DND-41 (cell line): Measurements from ENCODE around the gene EDIL3.

Experiments used
- ATAC-seq: fragments of 200-7000 bp; cut with Tn5 transposase; 3 replicates; pipeline ENCODE4 v1.9.1; 2021; ENCODE audit warnings: low read depth; ENCODE audit not compliant: insufficient read depth
- DNase-seq: peaks from one replicate; pipeline ENCODE4 v3.0.0-alpha.2; 2020
- H2AFZ ChIP-seq: 2 replicates; pipeline ENCODE4 v1.6.0; 2012; ENCODE audit warnings: low read depth, low read length
- H3K27ac ChIP-seq: 2 replicates; pipeline ENCODE4 v1.5.1; 2012; ENCODE audit warnings: low read length, inconsistent platforms
- H3K27me3 ChIP-seq: fragments of 200-600 bp; sonication (generic); 2 replicates; pipeline ENCODE4 v1.6.0; 2012; ENCODE audit warnings: low read length, mild to moderate bottlenecking, inconsistent platforms; ENCODE audit not compliant: insufficient read depth, poor library complexity
- H3K36me3 ChIP-seq: 2 replicates; pipeline ENCODE4 v1.5.1; 2012; ENCODE audit warnings: low read length, inconsistent platforms; ENCODE audit not compliant: insufficient read depth
- H3K4me1 ChIP-seq: 2 replicates; pipeline ENCODE4 v1.5.1; 2012; ENCODE audit warnings: mild to moderate bottlenecking, low read length; ENCODE audit not compliant: insufficient read depth
- H3K4me2 ChIP-seq: 2 replicates; pipeline ENCODE4 v1.6.0; 2012; ENCODE audit warnings: mild to moderate bottlenecking, moderate library complexity, low read length, inconsistent platforms; ENCODE audit not compliant: insufficient read depth
- H3K4me3 ChIP-seq, 2 experiments: fragments of 200-600 bp in 1 of 2; shearing (Covaris generic) in 1 of 2; 2 replicates each; pipeline ENCODE4 v1.5.1; 2012 to 2016; ENCODE audit warnings: inconsistent platforms in 2 of 2, low read length in 2 of 2, mild to moderate bottlenecking in 2 of 2, low read depth in 1 of 2, moderate library complexity in 1 of 2
- H3K79me2 ChIP-seq: 2 replicates; pipeline ENCODE4 v1.6.0; 2012; ENCODE audit warnings: low read length, inconsistent platforms; ENCODE audit not compliant: insufficient read depth
- H3K9ac ChIP-seq: 2 replicates; pipeline ENCODE4 v1.6.0; 2012; ENCODE audit warnings: low read depth, mild to moderate bottlenecking, inconsistent platforms, low read length, moderate library complexity
- H3K9me3 ChIP-seq: 2 replicates; pipeline ENCODE4 v1.5.1; 2012; ENCODE audit warnings: low read length, moderate library complexity, mild to moderate bottlenecking, inconsistent platforms; ENCODE audit not compliant: insufficient read depth, severe bottlenecking
- H4K20me1 ChIP-seq: 2 replicates; pipeline ENCODE4 v1.6.0; 2012; ENCODE audit warnings: low read length; ENCODE audit not compliant: insufficient read depth
- EZH2 ChIP-seq: IDR thresholded peaks from 3 replicates; pipeline ENCODE4 v1.6.1; 2012; ENCODE audit warnings: borderline replicate concordance, low read depth, mild to moderate bottlenecking, moderate library complexity, low read length, inconsistent platforms; ENCODE audit not compliant: severe bottlenecking
- TF ChIP-seq, protein P1 (sequence below): IDR thresholded peaks from 2 replicates; pipeline ENCODE4 v1.5.1; 2012; ENCODE audit warnings: borderline replicate concordance, low read length, moderate library complexity, mild to moderate bottlenecking; ENCODE audit not compliant: poor library complexity, severe bottlenecking; ENCODE audit errors: extremely low read depth

Gene EDIL3

DNA sequence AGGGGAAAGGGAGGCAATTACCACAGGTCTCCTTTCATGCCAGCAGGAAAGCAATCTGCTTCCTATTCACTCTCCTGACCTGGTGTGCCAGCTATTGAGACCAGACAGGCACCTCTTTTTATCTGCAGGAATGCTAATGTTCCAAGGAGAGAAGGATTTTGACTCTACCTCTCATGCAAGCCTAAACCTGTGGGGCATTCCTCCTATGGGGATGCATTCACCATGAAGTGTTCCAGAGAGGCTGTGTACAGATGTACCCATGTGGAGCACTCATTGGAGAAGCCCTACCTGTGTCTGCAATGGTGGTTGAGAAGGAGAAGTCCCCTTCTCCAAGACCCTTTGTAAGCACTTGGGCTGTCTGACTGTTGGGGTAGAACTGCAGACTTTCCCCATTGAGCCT, 45.4 kb upstream of the EDIL3 start:
- no peak for ATAC-seq
- H3K4me2 ChIP-seq: no peak overlapping the region
- TF ChIP-seq EZH2: no peak
- TF ChIP-seq, protein P1, sequence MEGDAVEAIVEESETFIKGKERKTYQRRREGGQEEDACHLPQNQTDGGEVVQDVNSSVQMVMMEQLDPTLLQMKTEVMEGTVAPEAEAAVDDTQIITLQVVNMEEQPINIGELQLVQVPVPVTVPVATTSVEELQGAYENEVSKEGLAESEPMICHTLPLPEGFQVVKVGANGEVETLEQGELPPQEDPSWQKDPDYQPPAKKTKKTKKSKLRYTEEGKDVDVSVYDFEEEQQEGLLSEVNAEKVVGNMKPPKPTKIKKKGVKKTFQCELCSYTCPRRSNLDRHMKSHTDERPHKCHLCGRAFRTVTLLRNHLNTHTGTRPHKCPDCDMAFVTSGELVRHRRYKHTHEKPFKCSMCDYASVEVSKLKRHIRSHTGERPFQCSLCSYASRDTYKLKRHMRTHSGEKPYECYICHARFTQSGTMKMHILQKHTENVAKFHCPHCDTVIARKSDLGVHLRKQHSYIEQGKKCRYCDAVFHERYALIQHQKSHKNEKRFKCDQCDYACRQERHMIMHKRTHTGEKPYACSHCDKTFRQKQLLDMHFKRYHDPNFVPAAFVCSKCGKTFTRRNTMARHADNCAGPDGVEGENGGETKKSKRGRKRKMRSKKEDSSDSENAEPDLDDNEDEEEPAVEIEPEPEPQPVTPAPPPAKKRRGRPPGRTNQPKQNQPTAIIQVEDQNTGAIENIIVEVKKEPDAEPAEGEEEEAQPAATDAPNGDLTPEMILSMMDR: no peak
- no peak overlapping the region for H2AFZ ChIP-seq
- no peaks in the 10 kb centered on the region for H3K36me3 ChIP-seq
- H3K4me3 ChIP-seq: no peak overlapping the region
- no peak overlapping the region for H3K9ac ChIP-seq
- H3K27me3 ChIP-seq: no peaks in the 10 kb centered on the region
- H3K27ac ChIP-seq: no peak overlapping the region
- no peaks in the 10 kb centered on the region for H4K20me1 ChIP-seq
- DNase-seq: no peak
- H3K79me2 ChIP-seq: no peaks in the 10 kb centered on the region
- H3K9me3 ChIP-seq: no peaks in the 10 kb centered on the region
- H3K4me1 ChIP-seq: no peaks in the 10 kb centered on the region

DNA sequence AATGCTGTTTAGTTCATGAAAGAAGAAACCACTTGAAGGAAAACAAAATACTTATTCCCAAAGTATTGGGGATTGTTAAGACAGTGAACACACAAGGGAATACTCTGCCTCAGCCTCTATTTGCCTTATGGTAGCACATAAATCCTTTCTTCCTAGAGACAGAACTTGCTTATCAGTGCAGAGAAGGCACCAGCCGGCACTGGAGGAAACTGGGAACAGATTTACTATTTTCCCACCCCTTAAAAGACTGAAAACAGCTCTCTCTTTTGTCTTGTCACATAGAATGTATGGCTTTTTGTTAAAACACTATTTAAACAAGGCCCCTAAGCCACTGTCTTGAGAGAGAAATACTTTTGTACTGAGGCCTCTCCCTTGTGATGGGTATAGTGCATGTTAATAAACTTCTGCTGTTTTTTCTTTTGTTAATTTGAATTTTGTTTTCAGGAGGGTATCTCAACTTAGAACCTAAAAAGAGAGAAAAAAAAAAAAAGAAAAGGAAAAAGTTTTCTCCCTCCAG, 40.7 kb upstream of the EDIL3 start:
- no peak for ATAC-seq
- no peak overlapping the region for H2AFZ ChIP-seq

DNA sequence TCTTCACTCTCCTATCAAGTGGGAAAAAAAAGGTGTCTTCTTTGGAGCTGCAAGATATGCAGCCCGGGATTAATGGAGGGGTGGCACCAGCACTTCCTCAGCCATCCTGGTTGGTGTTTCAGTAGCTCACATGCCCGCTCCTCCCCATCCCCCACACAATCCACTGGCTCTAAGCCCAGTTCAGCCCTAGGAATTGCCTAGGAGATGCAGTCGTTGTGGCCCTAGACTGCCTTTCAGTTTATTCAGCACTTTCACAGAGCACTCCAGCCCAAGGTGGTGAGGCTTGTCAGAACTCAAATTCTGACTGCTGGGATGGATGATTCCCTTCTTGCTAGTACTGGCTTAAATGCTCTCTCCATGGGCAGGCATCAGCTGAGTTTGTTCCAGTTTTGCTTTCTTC, 35.1 kb upstream of the EDIL3 start:
- H3K4me2 ChIP-seq: no peak overlapping the region
- H3K27ac ChIP-seq: no peak overlapping the region
- H3K4me3 ChIP-seq: no peak overlapping the region
- H3K9ac ChIP-seq: no peak overlapping the region
- no peaks in the 10 kb centered on the region for H3K36me3 ChIP-seq
- TF ChIP-seq, protein P1: no peak
- TF ChIP-seq EZH2: no peak
- H3K4me1 ChIP-seq: no peaks in the 10 kb centered on the region
- ATAC-seq (no peak), DNase-seq (no peak)
- H3K27me3 ChIP-seq: no peaks in the 10 kb centered on the region
- no peaks in the 10 kb centered on the region for H4K20me1 ChIP-seq
- H2AFZ ChIP-seq: no peak overlapping the region
- no peaks in the 10 kb centered on the region for H3K79me2 ChIP-seq
- H3K9me3 ChIP-seq: no peaks in the 10 kb centered on the region

More for the DNA sequence above, 40.7 kb upstream of the EDIL3 start:
- no peak for TF ChIP-seq EZH2
- TF ChIP-seq, protein P1: no peak
- H3K4me1 ChIP-seq: no peaks in the 10 kb centered on the region
- H3K27ac ChIP-seq: no peak overlapping the region
- no peak overlapping the region for H3K4me2 ChIP-seq
- no peaks in the 10 kb centered on the region for H3K9me3 ChIP-seq
- H3K27me3 ChIP-seq: no peaks in the 10 kb centered on the region
- no peak for DNase-seq
- H3K9ac ChIP-seq: no peak overlapping the region
- no peaks in the 10 kb centered on the region for H3K79me2 ChIP-seq
- H3K4me3 ChIP-seq: no peak overlapping the region
- no peaks in the 10 kb centered on the region for H3K36me3 ChIP-seq
- H4K20me1 ChIP-seq: no peaks in the 10 kb centered on the region
